ENCODE data around the gene PDSS2.

The PDSS2 gene

GRCh38 chr6:107272246-107272645 is 187.1 kb downstream of the PDSS2 start:
- no peak for DNase-seq

DNA sequence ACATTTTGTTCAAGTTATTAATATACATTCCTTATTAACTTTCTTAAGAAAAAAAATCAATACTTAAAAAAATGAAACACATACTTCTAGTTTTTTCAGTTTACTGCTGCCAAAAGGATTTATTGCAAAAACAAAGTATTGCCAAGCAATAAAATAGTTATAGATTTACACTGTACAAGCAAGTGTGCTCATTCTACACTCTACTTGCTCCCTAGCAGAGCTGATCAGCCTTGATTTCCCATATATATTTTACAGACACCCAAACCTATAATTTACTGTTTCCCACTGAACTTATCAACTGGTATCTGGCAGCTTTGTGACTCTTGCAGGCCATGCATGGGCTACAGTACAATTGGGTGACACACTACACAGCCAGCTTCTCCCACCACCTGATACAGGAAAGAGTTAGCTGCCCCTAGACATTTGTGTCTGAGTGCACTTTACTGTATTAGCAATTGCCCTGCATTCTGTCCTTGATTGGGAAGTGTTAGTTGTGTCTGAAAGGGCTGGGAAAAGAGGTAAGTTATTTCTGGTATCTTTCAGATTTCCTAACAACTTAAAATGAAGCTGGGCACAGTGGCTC is 188.1 kb downstream of the PDSS2 start:
- no peak for DNase-seq

DNA sequence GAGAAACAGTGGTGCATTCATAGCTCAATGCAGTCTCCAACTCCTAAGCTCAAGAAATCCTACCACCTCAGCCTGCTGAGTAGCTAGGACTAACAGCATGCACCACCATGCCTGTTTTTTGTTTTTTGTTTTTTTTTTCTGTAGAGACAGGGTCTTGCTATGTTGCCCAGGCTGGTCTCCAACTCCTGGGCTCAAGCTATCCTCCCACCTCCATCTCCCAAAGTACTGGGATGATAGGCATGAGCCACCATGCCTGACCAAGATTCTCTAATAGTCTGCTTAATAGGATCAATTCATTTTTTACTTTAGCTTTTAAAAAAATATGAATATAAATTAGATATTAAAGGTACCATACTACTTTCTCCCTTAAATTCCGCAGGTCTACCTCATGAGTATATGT is 191.7 kb downstream of the PDSS2 start:
- no peak for DNase-seq

DNA sequence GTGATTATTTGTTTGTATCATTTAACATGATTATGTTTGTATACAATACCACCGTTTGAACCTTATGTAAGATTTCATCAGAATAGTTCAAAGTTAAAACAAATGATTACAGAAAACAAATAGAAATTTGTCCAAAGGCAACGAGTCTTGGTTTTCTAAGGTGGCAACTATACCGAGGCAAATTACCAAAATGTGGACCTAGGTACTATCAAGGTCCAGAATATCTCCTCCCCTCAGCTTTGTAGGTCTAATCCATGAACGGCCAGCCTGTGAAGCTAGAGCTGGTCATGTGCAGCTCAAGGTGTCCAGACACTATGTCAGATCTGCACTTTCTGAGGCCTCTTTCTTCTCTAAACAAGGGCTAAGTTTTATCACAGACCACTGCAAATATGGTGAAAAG is 192.4 kb downstream of the PDSS2 start:
- DNase-seq, result no peak

- no peak for DNase-seq
These were observed 192.8 kb downstream of the PDSS2 start for GRCh38 chr6:107266563-107266962.

- no peak for DNase-seq
These were observed 195.0 kb downstream of the PDSS2 start for GRCh38 chr6:107264357-107264840.

GRCh38 chr6:107259951-107260350 is 199.4 kb downstream of the PDSS2 start:
- no peak for DNase-seq

- DNase-seq, result no peak
These were observed 211.2 kb downstream of the PDSS2 start for GRCh38 chr6:107248147-107248546.

GRCh38 chr6:107246972-107247615 is 212.3 kb downstream of the PDSS2 start:
- DNase-seq, result no peak

DNA sequence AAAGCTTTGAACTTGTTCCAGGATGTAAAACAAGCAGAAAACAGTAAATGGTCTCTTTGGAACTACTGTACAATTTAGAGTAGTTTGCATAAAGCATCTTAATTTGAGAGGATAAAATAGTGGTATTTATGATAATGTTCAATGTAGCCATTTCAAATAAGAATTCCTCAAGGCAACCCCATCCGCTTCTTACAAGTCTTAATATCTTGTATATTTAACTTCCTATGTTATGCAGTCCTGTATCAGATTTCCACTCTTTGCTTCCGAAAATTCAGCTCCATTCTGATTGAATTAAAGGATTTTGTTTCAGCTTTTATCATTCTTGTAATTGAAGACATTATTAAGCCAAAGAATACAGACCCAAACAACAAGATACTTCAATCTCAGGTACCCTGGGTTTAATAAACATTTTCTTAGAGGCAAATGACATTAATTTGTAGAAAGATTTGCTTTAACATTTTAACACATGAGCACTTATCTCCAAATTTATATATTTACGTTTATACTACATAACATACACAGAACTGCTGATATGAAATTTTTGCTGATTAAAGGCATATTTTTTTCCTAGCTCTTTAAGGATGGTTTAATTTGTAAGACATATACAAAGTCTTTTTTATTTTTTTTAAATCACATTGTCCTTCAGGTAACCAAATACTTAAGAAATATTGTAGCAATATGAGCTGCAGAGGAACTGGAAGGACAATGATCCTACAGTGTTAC is 213.0 kb downstream of the PDSS2 start:
- DNase-seq, result no peak

GRCh38 chr6:107244742-107245480 is 214.5 kb downstream of the PDSS2 start:
- DNase-seq, result no peak

GRCh38 chr6:107244082-107244741 is 215.2 kb downstream of the PDSS2 start:
- DNase-seq, result no peak

GRCh38 chr6:107243471-107243870 is 215.9 kb downstream of the PDSS2 start:
- no peak for DNase-seq

DNA sequence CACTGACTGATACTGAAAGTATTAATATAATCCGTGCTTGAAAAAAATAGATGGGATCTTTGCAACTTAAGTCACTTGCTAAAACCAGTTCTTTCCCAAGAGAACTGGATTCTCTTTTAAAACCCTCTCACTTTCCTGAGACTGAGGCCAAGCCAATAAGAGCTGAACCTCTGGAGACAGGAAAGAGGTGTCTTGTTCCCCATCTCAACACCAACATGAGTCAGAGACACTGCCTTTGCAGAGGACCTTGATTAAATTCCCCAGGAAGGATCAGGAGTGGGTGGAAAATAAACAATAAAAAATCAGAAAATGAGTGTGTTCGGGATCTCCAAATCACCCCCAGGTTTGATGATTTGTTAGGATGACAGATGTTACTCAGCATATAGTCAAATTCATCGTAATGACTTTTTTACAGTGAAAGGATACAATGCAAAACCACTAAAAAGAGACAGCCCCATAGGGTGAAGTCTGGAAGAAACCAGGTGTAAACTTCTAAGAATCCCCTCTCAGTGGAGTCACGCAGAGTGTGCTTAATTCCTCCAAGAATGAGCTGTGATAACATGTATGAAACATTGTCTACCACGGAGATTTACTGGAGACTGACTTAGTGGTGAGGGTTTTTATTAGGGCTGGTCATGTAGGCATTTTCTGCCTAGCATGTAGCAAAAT is 221.2 kb downstream of the PDSS2 start:
- DNase-seq, result no peak

DNA sequence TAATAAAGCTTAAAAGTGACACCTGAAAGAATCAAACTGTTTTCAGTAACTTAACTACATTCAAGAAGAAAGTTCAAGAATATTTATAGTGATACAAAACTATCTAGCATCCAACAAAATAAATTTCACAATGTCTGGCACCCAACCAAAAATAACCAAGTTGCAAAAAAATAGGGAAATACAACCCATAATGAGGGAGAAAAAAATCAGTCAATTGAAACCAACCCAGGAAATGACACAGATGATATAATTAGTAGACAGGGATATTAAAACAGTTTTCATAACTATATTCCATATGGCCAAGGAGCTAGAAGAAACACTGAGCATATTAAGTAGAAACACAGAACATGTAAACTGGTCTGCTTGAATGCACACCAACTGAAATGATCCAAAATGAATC is 223.9 kb downstream of the PDSS2 start:
- no peak for DNase-seq

DNA sequence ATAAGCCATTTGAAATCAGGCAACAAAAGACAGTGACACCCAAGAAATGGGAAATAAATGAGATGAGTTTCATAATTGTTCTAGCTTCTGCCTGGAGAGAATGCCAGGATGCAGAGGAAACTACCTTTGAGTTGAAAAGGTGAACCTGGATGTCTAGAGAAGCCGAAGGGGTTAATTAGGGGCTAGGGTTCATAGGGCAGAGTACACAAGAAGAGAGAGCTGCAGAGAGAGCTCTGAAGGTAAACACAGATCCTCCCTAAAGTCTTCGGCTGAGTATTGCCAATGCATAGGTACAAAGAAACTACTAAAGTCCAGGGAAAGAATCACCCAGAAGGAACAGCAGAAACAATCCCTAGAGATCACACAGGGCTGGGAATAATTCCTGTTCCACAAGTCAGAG is 224.4 kb downstream of the PDSS2 start:
- DNase-seq, result no peak

DNA sequence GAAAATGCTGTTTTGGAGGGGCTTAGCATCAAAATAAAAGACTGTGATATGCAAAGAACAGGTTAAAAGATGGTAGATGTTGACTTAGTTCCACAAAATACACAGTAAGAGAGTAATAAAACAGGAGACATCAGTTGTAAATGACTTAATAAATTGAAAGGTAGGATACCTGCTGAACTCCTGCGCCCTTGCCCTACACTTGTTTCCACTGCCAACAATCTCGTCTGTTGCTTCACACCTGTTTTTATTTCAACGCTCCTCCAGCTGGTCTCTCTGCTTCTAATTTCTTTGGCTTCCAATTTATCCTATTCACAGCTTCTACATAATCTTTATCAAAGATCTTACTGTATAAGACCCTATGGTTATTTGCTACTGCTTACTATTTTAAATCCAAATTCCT is 228.1 kb downstream of the PDSS2 start:
- no peak for DNase-seq

- no peak for DNase-seq
These were observed 228.9 kb downstream of the PDSS2 start for GRCh38 chr6:107230448-107230847.

DNA sequence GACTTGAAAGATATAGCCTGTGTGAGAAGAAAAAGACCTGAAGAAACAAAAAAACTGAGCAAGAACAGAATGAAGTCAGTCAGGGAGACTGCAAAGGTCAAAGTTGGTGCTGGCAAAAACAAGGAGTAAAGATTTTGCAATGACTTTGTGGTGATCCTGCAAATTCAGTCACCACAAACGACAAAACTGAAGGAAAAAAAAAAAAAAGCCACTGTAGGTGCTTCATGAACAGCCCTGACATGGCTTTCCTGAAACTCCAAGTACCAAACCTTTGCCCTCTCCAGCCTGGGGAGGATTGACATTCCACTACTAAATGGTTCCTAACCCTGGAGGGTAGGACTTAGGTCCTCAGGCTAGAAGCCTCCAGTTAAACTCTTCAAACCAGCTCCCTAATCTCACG is 229.3 kb downstream of the PDSS2 start:
- no peak for DNase-seq

- DNase-seq, result no peak
These were observed 230.6 kb downstream of the PDSS2 start for GRCh38 chr6:107228754-107229153.

DNA sequence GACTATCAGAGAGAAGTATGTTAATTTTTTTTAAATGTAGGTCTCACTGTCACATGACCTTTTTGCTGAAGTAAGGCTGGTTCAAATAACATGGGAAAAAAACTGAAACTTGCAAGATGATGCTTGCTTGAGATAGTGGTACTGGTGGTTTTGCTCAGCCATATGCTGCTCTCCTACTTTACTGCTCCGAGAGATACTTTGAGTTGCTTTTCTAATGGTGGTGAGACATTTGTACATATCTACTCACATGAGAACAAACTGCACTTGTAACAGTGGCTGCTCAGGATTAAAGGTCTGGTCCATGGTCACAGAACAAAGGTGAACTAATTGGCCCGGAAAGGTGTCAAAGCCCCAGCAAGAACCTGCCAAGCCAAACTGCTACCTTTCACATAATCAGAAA is 237.8 kb downstream of the PDSS2 start:
- no peak for DNase-seq

Measured in hypothalamus (tissue), 51 donors.